ENCODE results near the gene USF1.

The USF1 gene, protein sequence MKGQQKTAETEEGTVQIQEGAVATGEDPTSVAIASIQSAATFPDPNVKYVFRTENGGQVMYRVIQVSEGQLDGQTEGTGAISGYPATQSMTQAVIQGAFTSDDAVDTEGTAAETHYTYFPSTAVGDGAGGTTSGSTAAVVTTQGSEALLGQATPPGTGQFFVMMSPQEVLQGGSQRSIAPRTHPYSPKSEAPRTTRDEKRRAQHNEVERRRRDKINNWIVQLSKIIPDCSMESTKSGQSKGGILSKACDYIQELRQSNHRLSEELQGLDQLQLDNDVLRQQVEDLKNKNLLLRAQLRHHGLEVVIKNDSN

GRCh38 chr1:161045736-161046604 is at the start of gene USF1:
Gene USF1, minus strand, starts transcription at chr1:161045977. Its CDS starts 2,702 bp downstream, at chr1:161043275.
- peak; percentile 98 for DNase-seq (ENCODE audit: low spot score)

- no peak for DNase-seq (ENCODE audit: low spot score)
Measured at GRCh38 chr1:161095230-161095629, 49.5 kb upstream of the USF1 start.

DNA sequence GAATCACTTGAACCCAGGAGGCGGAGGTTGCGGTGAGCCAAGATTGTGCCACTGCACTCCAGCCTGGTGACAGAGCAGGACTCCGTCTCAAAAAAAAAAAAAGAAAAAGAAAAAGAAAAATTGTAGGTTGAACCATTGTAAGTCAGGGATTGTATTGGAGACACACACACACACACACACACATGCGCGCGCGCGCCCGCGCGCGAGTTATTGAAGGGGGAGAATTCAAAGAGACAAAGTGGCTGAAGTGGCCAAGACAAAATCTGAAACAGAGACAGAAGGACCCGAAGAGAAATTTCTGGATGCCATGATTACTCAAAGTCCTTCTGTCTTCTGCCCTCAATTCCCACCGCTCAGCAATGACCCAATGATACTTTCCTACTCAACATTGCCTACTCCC is 48.7 kb upstream of the USF1 start:
- DNase-seq (ENCODE audit: low spot score): no peak

DNA sequence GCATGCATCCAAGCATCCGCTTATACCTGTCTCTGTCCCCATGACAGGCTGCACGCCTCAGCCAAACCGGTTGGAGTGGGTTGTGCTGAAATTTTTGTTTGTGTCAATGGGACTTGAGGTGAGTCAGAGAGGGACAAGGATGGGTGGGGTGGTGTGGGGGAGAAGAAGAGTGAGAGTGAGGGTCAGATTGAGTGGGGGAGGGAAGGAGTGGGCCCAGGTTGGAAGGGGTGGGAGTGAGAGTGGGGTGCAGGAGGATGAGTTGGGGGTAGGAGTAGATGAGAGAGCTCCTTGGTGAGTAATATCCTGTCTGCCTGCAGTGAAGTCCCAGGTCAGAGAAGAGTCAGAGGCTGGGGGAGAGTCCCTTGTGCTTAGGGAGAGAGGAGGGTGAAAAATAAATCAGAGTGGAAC is 46.8 kb upstream of the USF1 start:
- DNase-seq (ENCODE audit: low spot score): peak; percentile 44

- no peak for DNase-seq (ENCODE audit: low spot score)
Measured at GRCh38 chr1:161091796-161092507, 46.2 kb upstream of the USF1 start.

- DNase-seq (ENCODE audit: low spot score): no peak
Measured at GRCh38 chr1:161091093-161091492, 45.3 kb upstream of the USF1 start.

DNA sequence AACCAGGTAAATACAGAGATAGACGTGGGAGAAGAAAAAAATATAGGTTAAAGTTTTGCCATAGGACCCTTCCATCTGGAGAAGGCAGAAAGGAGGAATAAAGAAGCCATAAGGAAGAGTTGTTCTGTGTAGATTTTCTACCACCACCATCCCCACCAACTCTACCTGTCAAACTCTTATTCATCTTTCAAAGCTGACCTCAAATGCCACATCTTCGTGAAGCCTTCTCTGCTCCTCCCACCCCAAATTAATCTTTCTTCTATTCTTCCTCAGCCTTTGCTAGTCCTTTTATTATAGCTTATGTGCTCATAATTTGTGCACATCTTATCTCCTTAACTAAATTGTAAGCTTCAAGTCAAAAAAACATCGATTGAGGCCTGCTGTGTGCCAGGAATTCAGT is 44.8 kb upstream of the USF1 start:
- no peak for DNase-seq (ENCODE audit: low spot score)

DNA sequence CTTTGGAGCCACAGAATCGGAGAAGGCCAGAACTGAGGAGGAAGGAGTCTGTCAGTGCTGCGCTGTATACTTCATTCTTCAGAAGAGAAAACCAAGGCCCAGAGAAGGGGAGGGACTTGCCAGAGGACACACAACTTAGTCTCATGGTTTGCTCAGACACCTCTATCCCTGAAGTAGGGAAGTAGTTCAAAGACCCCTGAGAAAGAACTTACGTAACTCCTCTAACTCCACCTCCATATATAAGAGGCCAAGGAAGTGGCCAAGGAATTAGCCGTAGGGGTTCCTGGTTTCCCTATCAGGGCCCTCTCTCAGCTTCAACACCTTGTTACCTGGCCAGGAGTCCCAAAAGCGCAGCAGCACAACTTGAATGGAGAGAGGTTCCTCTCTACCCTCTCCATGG is 44.2 kb upstream of the USF1 start:
- DNase-seq (ENCODE audit: low spot score): no peak

- no peak for DNase-seq (ENCODE audit: low spot score)
Measured at GRCh38 chr1:161089251-161089924, 43.6 kb upstream of the USF1 start, which contains the start of gene NECTIN4. Gene NECTIN4, minus strand, starts transcription at chr1:161089558. Its CDS starts 262 bp downstream, at chr1:161089296.

GRCh38 chr1:161088587-161089110 is 42.9 kb upstream of the USF1 start:
- DNase-seq (ENCODE audit: low spot score): peak; percentile 72

DNA sequence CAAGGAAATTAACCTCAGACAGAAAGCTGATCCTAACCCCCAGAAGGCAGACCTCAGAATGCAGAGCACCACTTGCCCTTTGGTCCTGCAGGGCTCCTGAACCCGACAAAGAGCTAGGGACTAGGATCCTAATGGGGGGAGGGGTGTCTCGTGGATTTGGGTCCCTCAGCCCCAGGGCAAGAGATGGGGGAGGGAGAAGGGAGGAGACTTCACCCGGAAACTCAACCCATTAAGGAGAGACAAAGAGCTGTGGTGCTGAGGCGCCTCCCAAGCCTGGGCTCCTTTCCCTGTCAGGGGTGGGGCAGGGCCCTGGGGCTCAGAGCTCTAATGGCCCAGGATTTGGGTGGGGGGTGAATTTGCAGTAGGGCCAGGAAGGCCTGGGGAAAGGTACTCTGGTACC is 40.7 kb upstream of the USF1 start:
- no peak for DNase-seq (ENCODE audit: low spot score)

DNA sequence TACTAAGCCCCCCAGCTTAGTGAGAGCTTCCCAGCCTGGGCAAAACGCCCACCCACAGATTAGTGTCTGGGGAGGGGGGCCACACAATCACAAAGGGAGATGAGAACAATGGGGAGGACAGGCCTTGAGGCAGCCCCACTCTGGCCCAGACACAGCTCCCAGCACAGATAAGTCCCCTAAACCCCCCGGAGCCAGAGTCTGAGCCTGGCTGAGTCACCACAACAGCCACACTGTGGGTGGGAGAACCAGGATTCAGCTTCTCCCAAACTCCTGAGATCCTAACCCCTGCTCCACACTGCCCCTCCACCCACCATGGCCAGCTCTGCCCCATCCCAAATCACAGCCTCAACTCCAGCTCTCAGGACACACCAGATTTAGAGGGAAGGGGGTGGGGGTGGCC is 39.4 kb upstream of the USF1 start:
- no peak for DNase-seq (ENCODE audit: low spot score)

DNA sequence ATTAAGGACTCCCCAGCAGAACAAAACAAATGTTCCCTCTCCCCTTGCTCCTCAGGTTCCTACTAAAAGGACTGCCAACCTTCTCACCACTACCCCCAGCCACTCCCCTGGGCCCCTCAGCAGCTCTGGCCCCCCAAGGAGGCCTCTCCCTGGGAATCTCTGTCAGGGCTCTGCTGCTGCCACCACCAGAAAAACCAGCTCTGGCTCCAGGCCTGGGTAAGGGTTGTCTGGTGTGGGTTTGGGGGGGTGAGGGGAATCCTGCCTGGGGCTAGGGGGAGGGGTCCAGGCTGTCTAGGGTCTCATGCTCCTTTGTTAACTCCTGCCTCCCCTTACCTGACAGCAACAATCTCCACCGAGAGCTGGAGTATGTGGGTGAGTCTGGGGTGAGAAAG is 38.8 kb upstream of the USF1 start:
- no peak for DNase-seq (ENCODE audit: low spot score)

DNA sequence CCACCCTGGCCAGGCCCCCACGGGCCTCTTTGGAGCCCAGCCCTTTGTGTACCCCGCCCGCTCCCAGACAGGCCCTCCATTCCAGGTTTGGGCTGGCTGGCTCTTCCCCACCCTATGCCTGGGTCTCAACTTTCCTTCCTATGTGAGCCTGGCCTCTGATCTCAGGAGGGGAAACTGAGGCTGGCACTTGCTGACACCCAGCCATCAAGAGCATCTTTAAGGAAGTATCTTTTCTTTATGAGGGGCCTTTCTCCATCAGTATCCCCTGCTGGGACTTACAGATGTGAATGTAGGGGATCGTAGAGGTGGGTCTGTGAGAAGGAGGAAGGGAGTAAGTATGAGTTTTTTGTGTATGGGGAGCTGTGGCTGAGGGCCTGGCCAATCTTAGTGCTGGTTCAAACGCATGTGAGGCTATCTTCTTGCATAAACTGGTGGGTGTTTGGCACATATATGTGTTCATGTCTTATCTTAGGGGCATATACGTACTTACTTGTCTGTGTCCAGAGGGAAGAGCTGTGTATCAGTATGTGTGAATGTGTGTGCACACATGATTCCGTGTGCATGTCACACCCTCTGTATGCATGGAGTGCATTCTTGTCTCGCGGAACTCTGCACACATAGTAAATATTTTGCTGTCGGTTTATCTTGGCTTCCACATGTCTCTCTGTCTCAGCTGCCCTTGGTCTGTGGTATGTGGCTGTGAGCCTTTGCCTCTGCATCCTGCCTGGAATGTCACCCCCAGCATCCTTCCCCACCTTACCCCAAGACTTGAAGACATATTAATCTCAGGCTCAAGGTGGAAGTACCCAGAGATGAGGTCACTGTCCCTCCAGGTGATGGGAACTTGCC is 38.2 kb upstream of the USF1 start:
- no peak for DNase-seq (ENCODE audit: low spot score)

DNA sequence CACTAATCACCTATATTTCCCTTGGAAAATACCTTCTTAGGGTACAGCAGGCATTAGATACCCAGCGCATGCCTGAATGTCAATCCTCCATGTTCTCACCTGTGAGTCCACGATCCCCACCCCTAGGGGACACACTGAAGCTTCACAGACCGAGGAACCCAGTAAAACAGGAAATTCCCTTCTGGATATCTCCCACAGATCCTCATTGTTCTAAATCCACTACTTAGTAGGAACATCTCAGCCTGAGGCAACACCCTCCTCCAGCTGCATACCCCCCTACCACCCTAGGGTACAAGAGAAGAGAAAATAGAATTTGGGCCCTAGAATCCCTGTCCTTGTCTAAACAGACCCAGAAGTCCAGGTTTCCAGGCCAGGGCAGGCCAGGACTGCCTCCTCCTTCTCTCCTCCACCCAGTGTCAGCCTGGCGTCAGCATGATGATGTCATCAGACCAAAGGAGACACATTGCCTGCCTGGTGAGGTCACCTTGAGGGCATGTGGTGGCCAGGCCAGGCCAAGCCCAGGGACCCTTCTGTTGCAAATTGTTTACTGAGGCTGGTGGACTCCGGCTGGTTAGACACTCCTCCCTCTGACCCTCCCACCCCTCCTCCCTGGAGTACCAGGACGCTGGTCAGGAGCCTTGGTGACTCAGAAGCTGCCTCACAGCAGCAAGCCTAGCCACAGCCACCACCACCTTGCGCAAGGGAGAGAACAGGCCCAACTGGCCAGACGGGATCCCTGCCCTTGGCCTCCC is 37.4 kb upstream of the USF1 start:
- DNase-seq (ENCODE audit: low spot score): peak; percentile 94

DNA sequence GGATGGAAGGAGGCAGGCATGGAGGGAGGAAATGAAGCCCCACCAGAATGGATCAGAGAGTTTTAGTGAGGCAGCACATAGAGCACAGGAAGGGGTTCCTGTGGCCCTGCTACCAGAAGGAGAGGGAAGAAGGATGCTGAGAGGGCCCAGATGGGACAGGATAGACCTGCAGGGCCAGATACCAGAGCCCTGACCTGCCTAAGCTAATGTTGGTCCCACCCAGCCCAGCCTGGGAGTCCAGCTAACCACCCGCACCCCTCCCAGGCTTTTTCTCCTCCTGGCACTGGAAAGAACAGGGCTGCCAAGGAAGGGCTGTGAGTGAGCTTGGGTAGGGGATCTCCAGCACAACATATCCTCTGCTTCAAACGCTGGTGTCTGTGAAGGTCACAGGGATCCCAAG is 36.7 kb upstream of the USF1 start:
- DNase-seq (ENCODE audit: low spot score): no peak

DNA sequence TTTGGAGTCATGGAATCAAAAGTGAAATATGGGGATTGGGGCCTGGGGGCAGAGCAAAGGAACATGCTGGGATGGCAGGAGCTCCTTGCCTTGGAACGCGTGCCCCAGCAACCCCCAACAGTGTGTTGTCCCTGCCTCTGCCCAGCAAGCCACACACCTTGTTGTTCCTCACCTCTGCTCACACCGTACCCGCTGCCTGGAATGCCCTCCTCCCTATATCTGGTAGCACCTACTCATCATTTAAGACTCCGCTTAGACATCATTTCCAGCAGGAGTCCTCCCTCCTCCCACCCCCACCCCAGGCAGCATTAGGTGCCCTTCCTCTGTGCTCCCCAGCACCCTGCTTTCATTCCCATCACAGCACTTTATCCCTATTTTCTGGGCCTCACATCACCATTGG is 35.7 kb upstream of the USF1 start:
- no peak for DNase-seq (ENCODE audit: low spot score)

GRCh38 chr1:161080441-161081405 is 34.9 kb upstream of the USF1 start:
- DNase-seq (ENCODE audit: low spot score): no peak
